OCI-LY3 (cell line): Measurements from ENCODE around the gene BABAM2.

ENCODE experiments used
- H2AFZ ChIP-seq: fragments of 200-600, 300-600 bp; shearing (Covaris generic); 2 replicates; pipeline ENCODE4 v1.6.0; 2014; ENCODE audit warnings: antibody characterized with exemption, low read depth, low read length
- H3K27ac ChIP-seq: fragments of 200-600, 300-600 bp; sonication (generic); 2 replicates; pipeline ENCODE4 v1.5.1; 2014; ENCODE audit warnings: mild to moderate bottlenecking, low read length, moderate library complexity, mixed read lengths
- H3K27me3 ChIP-seq: fragments of 200-600, 300-600 bp; sonication (generic); 2 replicates; pipeline ENCODE4 v1.6.1; 2014; ENCODE audit warnings: low read depth, low read length, mixed read lengths
- H3K36me3 ChIP-seq: fragments of 200-600, 300-600 bp; sonication (generic); replicated peaks from 2 replicates; pipeline ENCODE3; 2014; ENCODE audit warnings: low read depth, low read length, mixed read lengths
- H3K4me1 ChIP-seq: fragments of 300-600, 200-600 bp; sonication (generic); 2 replicates; pipeline ENCODE4 v1.6.1; 2014; ENCODE audit warnings: low read length, mixed read lengths
- H3K4me2 ChIP-seq: fragments of 200-600, 300-600 bp; sonication (generic); 2 replicates; pipeline ENCODE4 v1.6.1; 2014; ENCODE audit warnings: low read length, mixed read lengths
- H3K4me3 ChIP-seq: fragments of 300-600, 200-600 bp; sonication (generic); 2 replicates; pipeline ENCODE4 v1.5.1; 2014; ENCODE audit warnings: antibody characterized with exemption, mild to moderate bottlenecking, low read length, moderate library complexity
- H3K79me2 ChIP-seq: fragments of 300-600, 200-600 bp; shearing (Covaris generic); 2 replicates; pipeline ENCODE4 v1.6.1; 2014; ENCODE audit warnings: mild to moderate bottlenecking, low read length, mixed read lengths
- H3K9ac ChIP-seq: fragments of 300-600, 200-600 bp; shearing (Covaris generic); 2 replicates; pipeline ENCODE4 v1.6.0; 2014; ENCODE audit warnings: mild to moderate bottlenecking, low read length, moderate library complexity
- H3K9me3 ChIP-seq: fragments of 200-600, 300-600 bp; shearing (Covaris generic); 2 replicates; pipeline ENCODE4 v1.6.1; 2014; ENCODE audit warnings: low read length, mixed read lengths; ENCODE audit not compliant: insufficient read depth
- H4K20me1 ChIP-seq: fragments of 200-600, 300-600 bp; sonication (generic); 2 replicates; pipeline ENCODE4 v1.6.1; 2016; ENCODE audit warnings: low read length, mixed read lengths; ENCODE audit not compliant: insufficient read depth
- CTCF ChIP-seq: fragments of 200-600, 300-600 bp; sonication (generic); IDR thresholded peaks from 2 replicates; pipeline ENCODE4 v1.5.1; 2014; ENCODE audit warnings: antibody characterized with exemption, low read length, low read depth
- EZH2phosphoT487 ChIP-seq: fragments of 200-600 bp; shearing (Covaris generic); IDR thresholded peaks from 2 replicates; pipeline ENCODE4 v1.6.1; 2018; ENCODE audit warnings: antibody characterized with exemption, mixed run types, low read depth

Gene BABAM2

GRCh38 chr2:27870724-27871123, 19.8 kb upstream of the BABAM2 start:
- Histone ChIP-seq H3K9ac (no peak overlapping the region), H3K27me3 (no peaks in the 10 kb centered on the region), H3K4me3 (no peak overlapping the region), H3K4me1 (no peaks in the 10 kb centered on the region), H2AFZ (no peak overlapping the region), H3K36me3 (no peaks in the 10 kb centered on the region), H3K9me3 (0 out of 2 replicates have a peak, but pooled peaks cover under 1% of the 10 kb centered on the region), H3K4me2 (no peak overlapping the region), H4K20me1 (no peaks in the 10 kb centered on the region), H3K27ac (no peak overlapping the region), H3K79me2 (no peaks in the 10 kb centered on the region)
- no peak for TF ChIP-seq EZH2phosphoT487
- TF ChIP-seq CTCF: no peak

- Histone ChIP-seq H3K4me3 (no peak overlapping the region), H3K27me3 (no peaks in the 10 kb centered on the region), H4K20me1 (no peaks in the 10 kb centered on the region), H3K4me2 (no peak overlapping the region), H3K79me2 (no peaks in the 10 kb centered on the region), H2AFZ (no peak overlapping the region), H3K27ac (no peak overlapping the region), H3K9me3 (0 out of 2 replicates have a peak, but pooled peaks cover 7% of the 10 kb centered on the region), H3K9ac (no peak overlapping the region), H3K4me1 (no peaks in the 10 kb centered on the region), H3K36me3 (no peaks in the 10 kb centered on the region)
- no peak for TF ChIP-seq CTCF
- TF ChIP-seq EZH2phosphoT487: no peak
Observed at GRCh38 chr2:27871802-27872201, 18.7 kb upstream of the BABAM2 start.

- Histone ChIP-seq H3K4me3 (no peak overlapping the region), H3K27ac (no peak overlapping the region), H3K4me2 (no peak overlapping the region), H3K9ac (no peak overlapping the region), H4K20me1 (no peaks in the 10 kb centered on the region), H3K79me2 (no peaks in the 10 kb centered on the region), H3K36me3 (no peaks in the 10 kb centered on the region), H3K4me1 (no peaks in the 10 kb centered on the region), H3K9me3 (0 out of 2 replicates have a peak, but pooled peaks cover 7% of the 10 kb centered on the region), H3K27me3 (no peaks in the 10 kb centered on the region), H2AFZ (no peak overlapping the region)
- TF ChIP-seq EZH2phosphoT487 (no peak), CTCF (no peak)
Observed at GRCh38 chr2:27873091-27873490, 17.4 kb upstream of the BABAM2 start.

- no peak overlapping the region for H3K9ac ChIP-seq
- H3K4me2 ChIP-seq: no peak overlapping the region
- no peak overlapping the region for H3K27ac ChIP-seq
- H3K27me3 ChIP-seq: no peaks in the 10 kb centered on the region
- H3K79me2 ChIP-seq: no peaks in the 10 kb centered on the region
- H2AFZ ChIP-seq: no peak overlapping the region
- no peak overlapping the region for H3K4me3 ChIP-seq
- no peak for TF ChIP-seq CTCF
- TF ChIP-seq EZH2phosphoT487: no peak
- H4K20me1 ChIP-seq: no peaks in the 10 kb centered on the region
- H3K4me1 ChIP-seq: no peaks in the 10 kb centered on the region
- H3K36me3 ChIP-seq: no peaks in the 10 kb centered on the region
- 0 out of 2 replicates have a peak, but pooled peaks cover 7% of the 10 kb centered on the region for H3K9me3 ChIP-seq
Observed at GRCh38 chr2:27875089-27875881, 15.2 kb upstream of the BABAM2 start.
